ENCODE measurements around the gene THAP12.

The THAP12 gene

DNA sequence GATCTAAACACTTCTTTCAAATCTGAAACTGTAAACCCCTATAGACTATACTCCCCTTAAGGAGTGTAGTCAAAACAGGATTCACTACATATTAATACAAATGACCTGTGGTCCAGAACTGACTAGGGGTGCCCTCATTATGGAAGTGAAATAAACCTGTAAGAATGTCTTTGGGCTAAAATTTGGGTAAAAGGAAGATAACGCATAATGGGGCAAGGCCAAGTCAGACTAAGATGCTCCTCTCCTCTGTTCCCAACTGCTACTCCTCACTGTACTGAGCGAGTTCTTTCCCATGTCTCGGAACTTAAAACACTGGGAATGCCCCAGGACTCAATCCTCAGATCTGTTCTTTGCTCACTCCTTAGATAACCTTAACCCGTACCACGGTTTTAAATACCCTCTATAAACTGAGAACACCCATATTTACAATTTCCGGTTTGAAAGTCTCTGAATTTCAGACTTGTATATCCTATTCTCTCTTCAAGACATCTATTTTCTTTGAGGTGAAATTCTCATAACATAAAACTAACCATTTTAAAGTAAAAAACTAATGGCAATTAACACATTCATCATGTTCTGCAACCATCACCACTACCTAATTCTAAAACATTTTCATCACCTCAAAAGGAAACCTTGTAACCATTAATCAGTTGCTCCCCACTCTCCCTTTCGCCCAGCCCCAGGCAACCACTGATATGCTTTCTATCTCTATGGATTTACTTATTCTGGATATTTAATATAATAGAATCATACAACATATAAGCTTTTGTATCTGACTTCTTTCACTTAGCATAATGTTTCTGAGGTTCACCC lies 4.0 kb downstream of the THAP12 start:
- DNase-seq: no peak

DNA sequence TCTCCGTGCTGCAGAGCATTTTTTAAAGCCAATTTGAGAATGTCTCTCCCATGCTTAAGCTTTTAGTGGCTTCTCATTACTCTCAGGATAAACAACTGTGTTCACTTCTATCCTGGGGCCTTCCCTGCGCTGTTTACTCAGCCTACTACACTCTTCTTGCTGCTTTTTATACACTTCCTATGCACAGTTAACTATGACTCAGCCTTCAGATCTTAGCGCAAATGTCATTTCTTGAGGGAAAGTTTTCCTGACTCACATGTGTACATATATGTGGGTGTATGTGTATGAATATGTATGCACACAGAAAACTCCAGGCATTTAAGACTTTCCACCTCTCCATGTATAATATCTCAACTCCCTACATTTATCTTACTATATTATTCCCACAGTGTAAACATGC lies 9.8 kb downstream of the THAP12 start:
- no peak for DNase-seq

GRCh38 chr11:76369406-76369805 lies 11.5 kb downstream of the THAP12 start:
- peak; percentile 37 for DNase-seq

GRCh38 chr11:76368490-76368889 lies 12.4 kb downstream of the THAP12 start:
- DNase-seq: no peak

GRCh38 chr11:76365038-76365679 lies 15.8 kb downstream of the THAP12 start:
- no peak for DNase-seq

GRCh38 chr11:76362716-76363115 lies 18.2 kb downstream of the THAP12 start:
- no peak for DNase-seq

GRCh38 chr11:76361776-76362175 lies 19.2 kb downstream of the THAP12 start:
- DNase-seq: no peak

- no peak for DNase-seq
These were observed 19.6 kb downstream of the THAP12 start for GRCh38 chr11:76361374-76361773.

DNA sequence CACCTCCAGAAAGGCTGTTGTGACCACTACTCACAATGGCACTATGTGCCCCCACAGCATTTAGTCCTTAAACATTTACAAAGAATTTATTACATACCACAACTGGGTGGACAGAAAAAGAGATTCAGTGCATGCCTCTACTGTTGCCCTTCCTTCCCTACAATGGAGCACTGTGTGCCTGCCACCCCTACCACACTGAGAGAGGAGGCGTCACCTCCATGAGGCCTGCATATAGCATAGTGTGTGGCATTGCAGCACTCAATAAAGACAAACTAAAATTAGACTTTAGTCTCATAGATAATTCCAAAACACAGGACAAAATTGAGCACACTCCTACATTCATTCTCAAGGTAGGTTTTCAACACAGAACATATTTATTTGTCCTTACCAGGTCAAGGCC lies 25.8 kb downstream of the THAP12 start:
- DNase-seq: no peak

GRCh38 chr11:76348348-76348747 lies 32.6 kb downstream of the THAP12 start:
- no peak for DNase-seq

- DNase-seq: no peak
These were observed 33.5 kb downstream of the THAP12 start for GRCh38 chr11:76347466-76347865.

GRCh38 chr11:76339221-76339620 lies 41.7 kb downstream of the THAP12 start:
- no peak for DNase-seq

GRCh38 chr11:76337923-76338322 lies 43.0 kb downstream of the THAP12 start:
- DNase-seq: no peak

GRCh38 chr11:76337469-76337868 lies 43.5 kb downstream of the THAP12 start:
- DNase-seq: no peak

DNA sequence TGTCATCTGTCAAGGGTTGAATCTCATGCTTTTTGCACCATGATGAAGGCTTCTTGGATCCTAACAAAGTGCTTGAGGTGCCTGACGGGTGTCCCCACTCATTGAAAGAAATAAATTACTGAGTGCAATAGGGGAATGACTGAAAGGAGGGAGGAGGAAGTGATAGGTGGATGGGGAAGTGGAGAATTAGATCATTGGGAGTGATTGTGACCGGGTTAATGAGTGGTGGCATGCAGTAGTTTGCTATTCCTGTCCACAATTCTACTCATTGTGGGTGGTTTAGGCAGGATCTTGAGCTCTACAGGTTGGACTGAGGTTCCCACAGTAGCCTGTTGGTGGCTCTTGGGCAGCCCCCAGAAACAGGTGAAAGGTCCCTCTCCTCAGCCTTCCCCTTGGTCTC lies 44.3 kb downstream of the THAP12 start:
- DNase-seq: no peak

GRCh38 chr11:76335842-76336241 lies 45.1 kb downstream of the THAP12 start:
- DNase-seq: no peak

DNA sequence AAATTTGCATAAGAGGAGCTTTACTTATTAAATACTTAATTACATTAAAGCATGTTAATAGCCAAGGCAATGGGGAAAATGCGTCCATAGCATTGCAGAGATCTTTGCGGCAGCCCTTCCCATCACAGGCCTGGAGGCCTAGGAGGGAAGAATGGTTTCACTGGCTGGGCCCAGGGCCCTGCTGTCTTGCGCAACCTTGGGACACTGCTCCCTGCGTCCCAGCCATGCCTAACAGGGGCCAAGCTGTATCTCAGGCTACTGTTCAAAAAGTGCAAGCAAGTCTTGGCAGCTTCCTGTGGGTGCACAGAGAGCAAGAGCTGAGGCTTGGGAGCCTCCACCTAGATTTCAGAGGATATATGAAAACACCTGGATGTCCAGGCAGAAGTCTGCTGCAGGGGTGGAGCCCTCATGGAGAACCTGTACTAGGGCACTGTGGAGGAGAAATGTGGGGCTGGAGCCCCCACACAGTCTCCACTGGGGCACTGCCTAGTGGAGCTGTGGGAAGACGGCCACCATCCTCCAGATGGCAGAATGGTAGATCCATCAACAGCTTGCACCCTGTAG lies 46.0 kb downstream of the THAP12 start:
- DNase-seq: no peak

DNA sequence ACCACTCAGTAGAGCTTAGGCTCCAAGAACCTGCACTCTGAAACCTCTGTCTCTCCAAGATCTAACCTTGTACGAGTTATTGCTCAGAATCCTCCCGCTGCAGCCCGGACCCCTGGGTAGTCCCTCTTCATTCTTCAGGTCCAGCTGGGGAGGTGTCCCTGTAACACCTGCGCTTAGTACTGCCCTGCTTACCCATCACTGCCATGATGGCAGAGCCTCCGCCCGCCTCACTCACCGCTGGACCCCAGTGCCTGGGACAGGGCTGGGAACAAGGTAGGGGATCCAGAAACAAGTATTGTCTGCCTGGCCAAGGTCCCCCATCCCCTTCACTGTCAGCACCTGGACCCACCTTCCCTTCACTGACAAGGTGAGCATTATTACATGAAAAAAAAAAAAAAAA lies 50.3 kb downstream of the THAP12 start:
- no peak for DNase-seq

GRCh38 chr11:76329983-76330382 lies 50.9 kb downstream of the THAP12 start:
- DNase-seq: no peak

DNA sequence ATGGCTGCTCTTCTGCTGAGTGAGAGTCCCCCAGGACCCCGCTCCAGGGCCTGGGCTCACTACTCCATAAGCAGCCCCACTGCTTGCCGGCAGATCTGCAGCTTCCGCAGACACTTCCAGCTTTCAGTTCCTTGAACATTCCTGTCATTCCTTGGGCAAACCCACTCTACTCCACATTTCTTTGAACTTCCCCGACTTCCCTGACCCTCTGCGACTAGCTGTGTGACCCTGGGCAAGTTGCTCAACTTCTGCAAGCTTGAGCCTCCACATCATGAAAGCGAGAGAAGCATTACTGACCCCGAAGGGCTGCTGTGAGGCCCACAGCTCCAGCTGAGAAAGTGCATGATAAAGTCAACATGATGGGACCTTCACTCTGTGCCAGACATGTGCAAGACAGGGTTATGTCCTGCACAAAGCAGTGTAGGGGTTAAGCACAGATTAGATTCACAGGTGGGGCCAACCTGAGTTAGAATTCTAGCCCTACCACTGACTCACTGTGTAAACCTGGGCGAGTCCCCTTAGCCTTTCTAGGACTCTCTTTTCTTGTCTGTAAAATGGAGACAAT lies 51.8 kb downstream of the THAP12 start:
- DNase-seq: no peak

GRCh38 chr11:76327756-76328388 lies 53.1 kb downstream of the THAP12 start:
- DNase-seq: peak; percentile 71

- no peak for DNase-seq
These were observed 53.7 kb downstream of the THAP12 start for GRCh38 chr11:76327202-76327601.

DNA sequence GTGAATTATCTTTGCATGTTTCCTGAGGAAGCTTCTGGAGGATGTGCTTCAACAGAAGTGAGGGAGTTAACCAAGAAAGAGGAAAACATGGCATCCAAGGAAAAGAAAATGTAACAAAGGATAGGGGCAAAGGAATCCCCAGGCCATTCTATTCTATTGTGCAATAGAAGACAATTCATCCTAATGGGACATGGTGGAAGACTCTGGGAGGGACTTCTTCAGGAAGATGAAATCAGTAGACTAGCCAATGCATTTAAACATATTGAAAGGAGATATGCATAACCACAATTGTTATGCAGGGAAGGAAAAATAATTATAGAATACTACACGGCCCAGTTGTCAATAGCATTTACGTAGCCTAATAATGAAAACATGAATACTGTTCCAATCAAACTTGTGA lies 55.7 kb downstream of the THAP12 start:
- no peak for DNase-seq

DNA sequence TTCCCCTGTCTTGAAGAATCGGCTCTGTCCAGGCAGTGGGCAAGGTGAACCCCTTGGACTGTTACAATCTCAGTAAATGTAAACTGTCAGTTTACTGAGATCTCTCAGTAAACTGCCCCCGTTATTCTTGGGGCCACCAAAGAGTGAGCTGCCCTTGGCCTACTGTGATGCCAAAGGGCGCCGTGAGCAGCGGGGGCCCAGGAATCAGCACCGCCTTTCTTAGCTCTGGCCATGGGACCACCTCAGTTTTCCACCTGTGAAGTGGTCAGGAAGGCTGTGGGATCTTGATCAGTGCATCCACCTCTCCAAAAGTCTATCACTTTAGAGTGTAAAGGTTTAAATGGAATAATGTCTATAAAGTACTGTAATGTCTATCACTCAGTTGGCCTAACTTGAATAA lies 57.1 kb downstream of the THAP12 start:
- no peak for DNase-seq

All from NCI-H2029 (cell line).